Measurements from ENCODE around the gene EHD2.
"Not testable (repeated sequence)": the region's sequence is repeated elsewhere in the genome, so short reads cannot be mapped to it uniquely, and the experiment has no call there.

Gene EHD2

GRCh38 chr19:47749326-47749725 is 36.1 kb downstream of the EHD2 start:
- DNase-seq (ENCODE audit: low spot score): no peak

- DNase-seq (ENCODE audit: low spot score): no peak
These were observed 37.5 kb downstream of the EHD2 start for GRCh38 chr19:47750752-47751151.

GRCh38 chr19:47752440-47753211 is 39.4 kb downstream of the EHD2 start:
- no peak for DNase-seq (ENCODE audit: low spot score)

GRCh38 chr19:47754206-47755064 is 41.2 kb downstream of the EHD2 start:
- no peak for DNase-seq (ENCODE audit: low spot score)

- DNase-seq (ENCODE audit: low spot score): no peak
These were observed 42.0 kb downstream of the EHD2 start for GRCh38 chr19:47755065-47755761.

- no peak for DNase-seq (ENCODE audit: low spot score)
These were observed 42.8 kb downstream of the EHD2 start for GRCh38 chr19:47755762-47756626.

GRCh38 chr19:47756627-47756929 is 43.4 kb downstream of the EHD2 start:
- no peak for DNase-seq (ENCODE audit: low spot score)

GRCh38 chr19:47756953-47757608 is 43.9 kb downstream of the EHD2 start:
- no peak for DNase-seq (ENCODE audit: low spot score)

- peak; percentile 56 for DNase-seq (ENCODE audit: low spot score)
These were observed 44.6 kb downstream of the EHD2 start for GRCh38 chr19:47757617-47758442.

GRCh38 chr19:47758443-47758804 is 45.2 kb downstream of the EHD2 start:
- DNase-seq (ENCODE audit: low spot score): no peak

- DNase-seq (ENCODE audit: low spot score): no peak
These were observed 47.4 kb downstream of the EHD2 start for GRCh38 chr19:47760632-47760999.

GRCh38 chr19:47761566-47761965 is 48.3 kb downstream of the EHD2 start:
- no peak for DNase-seq (ENCODE audit: low spot score)

GRCh38 chr19:47762151-47762550 is 48.9 kb downstream of the EHD2 start:
- DNase-seq (ENCODE audit: low spot score): no peak

- DNase-seq (ENCODE audit: low spot score): no peak
These were observed 49.5 kb downstream of the EHD2 start for GRCh38 chr19:47762615-47763308.

GRCh38 chr19:47764705-47765104 is 51.5 kb downstream of the EHD2 start:
- not testable (repeated sequence) for DNase-seq (ENCODE audit: low spot score)

GRCh38 chr19:47765523-47766358 is 52.5 kb downstream of the EHD2 start:
- DNase-seq (ENCODE audit: low spot score): peak; percentile 70

GRCh38 chr19:47766359-47766620 is 53.1 kb downstream of the EHD2 start:
- no peak for DNase-seq (ENCODE audit: low spot score)

- no peak for DNase-seq (ENCODE audit: low spot score)
These were observed 53.4 kb downstream of the EHD2 start for GRCh38 chr19:47766670-47767069.

GRCh38 chr19:47767349-47767748 is 54.1 kb downstream of the EHD2 start:
- no peak for DNase-seq (ENCODE audit: low spot score)
